Activated naive CD4-positive, alpha-beta T cell (primary cell): Measurements from ENCODE around the gene RYR2.
"Not testable (repeated sequence)": the region's sequence is repeated elsewhere in the genome, so short reads cannot be mapped to it uniquely, and the experiment has no call there.

ENCODE experiments used
- DNase-seq, 4 experiments: peaks; one replicate each; lab custom pipeline; 2025; lab: John Stamatoyannopoulos, UW

The RYR2 gene

DNA sequence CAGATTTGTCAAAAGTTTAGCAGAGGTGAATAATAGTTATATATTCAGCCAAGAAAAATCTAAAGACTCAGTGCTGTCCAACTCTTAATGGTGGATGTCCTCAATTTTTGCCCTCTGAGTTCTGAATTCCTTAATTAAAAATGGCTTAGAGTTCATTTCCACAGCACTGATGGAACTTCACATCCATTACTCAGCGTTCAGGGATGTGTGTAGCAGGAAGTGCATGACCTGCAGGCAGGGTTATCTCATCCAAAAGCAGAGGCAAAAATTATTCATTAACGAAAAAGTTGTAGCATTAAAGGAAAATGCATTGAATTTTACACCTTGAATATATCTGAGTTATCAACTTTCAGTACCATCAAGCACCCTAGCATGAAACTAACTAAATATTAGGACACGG, 752.1 kb downstream of the RYR2 start:
- DNase-seq: no peak

- DNase-seq: no peak
Observed at GRCh38 chr1:237795558-237795957, 753.6 kb downstream of the RYR2 start.

- DNase-seq: no peak
Observed at GRCh38 chr1:237799762-237800474, 757.9 kb downstream of the RYR2 start.

- no peak for DNase-seq
Observed at GRCh38 chr1:237804516-237804915, 762.5 kb downstream of the RYR2 start.

GRCh38 chr1:237809099-237809498, 767.1 kb downstream of the RYR2 start:
- DNase-seq: no peak

DNA sequence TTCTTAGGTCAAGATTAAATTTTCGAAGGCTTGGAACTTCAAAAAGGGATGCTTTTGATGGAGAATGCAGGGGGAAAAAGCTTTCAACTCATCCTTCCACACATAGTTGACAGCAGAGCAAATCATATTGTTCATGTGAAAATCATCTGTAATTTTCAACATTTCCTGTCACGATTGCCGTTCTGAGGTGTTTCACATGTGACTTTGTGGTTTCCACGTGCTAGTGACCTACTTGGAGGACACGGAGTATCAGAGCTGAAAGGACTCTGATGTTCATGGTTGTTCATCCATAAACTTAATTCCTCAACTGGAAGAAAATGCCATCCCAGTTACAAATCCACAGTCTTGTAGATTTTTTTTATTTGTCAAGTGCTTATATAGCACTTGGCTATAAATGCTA, 769.6 kb downstream of the RYR2 start:
- no peak for DNase-seq

- no peak for DNase-seq
Observed at GRCh38 chr1:237812061-237812460, 770.1 kb downstream of the RYR2 start.

GRCh38 chr1:237814319-237814924, 772.4 kb downstream of the RYR2 start:
- DNase-seq: no peak

- DNase-seq: no peak
Observed at GRCh38 chr1:237817277-237817676, 775.3 kb downstream of the RYR2 start.

- DNase-seq: not testable (repeated sequence)
Observed at GRCh38 chr1:237820634-237821033, 778.6 kb downstream of the RYR2 start.

DNA sequence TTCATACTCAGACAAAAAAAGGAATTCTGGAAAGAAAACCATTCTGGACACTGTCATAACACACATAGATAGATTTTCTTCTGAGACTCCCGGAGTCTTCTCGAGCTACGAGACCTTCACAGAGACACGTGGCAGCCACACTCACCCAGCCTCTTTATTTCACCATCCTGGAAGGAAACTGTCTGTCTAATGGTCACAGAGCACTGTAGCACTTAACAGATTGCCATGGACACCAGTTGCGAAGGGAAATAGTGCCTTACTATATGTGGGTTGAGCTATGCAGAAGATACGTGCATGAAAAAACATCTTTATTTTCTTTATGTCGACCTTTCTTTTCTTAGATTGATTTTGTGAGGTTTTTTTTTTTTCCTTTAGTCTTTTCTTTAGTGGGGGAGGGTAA, 790.9 kb downstream of the RYR2 start:
- no peak for DNase-seq

GRCh38 chr1:237834048-237834447, 792.1 kb downstream of the RYR2 start:
- no peak for DNase-seq

DNA sequence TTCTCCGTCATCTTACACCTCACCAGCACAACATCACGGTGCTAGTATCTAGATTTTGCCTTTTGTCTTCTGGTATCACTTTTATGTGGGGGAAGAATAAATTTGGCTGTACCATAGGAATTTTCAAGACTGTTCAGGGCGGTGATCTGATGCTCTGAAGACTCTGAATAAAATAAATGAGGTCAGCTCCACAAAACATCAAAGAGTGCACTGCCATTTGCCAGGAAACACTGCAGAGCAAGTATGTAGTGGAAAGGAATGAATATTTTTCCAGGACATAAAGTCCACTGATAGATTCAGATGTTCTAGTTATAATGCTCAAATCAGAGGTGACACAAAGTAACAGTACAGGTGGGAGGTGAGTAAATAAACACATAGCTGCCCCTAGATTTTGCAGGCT, 792.5 kb downstream of the RYR2 start:
- DNase-seq: no peak

- DNase-seq: no peak
Observed at GRCh38 chr1:237838320-237838719, 796.3 kb downstream of the RYR2 start.

DNA sequence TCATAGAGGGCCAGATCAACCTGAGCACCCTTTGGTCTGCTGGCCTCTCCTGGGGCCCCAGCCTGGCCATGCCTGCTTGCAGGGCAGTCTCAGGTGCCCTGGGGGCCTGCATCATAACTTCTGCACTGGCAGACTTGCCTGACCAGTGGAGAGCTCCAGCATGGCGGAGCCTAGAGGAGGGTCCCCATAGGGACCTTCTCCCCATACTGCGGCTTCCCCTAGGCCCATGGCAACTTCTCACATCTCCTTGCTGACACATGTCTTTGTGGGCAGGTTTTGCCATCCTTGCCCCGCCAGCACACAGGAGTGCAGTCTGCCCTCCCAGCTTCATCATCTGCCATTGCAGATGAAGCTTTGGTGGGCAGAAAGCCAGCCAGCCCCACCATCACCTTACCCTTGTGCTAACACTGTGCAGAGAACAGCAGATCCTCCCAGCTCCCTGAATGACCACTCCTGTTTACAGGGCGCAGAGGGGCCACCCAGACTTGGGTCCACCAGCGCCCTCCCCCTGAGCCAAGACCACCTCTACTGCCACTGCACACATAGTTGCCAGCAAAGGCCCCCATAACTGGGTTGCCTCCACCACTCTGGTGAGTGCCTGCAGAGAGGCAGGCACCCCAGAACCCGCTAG, 797.0 kb downstream of the RYR2 start:
- DNase-seq: no peak

- DNase-seq: no peak
Observed at GRCh38 chr1:237841485-237841884, 799.5 kb downstream of the RYR2 start.

GRCh38 chr1:237843516-237843915, 801.5 kb downstream of the RYR2 start:
- DNase-seq: not testable (repeated sequence)

GRCh38 chr1:237851210-237851845, 809.3 kb downstream of the RYR2 start:
- no peak for DNase-seq

- no peak for DNase-seq
Observed at GRCh38 chr1:237852342-237852741, 810.4 kb downstream of the RYR2 start.

DNA sequence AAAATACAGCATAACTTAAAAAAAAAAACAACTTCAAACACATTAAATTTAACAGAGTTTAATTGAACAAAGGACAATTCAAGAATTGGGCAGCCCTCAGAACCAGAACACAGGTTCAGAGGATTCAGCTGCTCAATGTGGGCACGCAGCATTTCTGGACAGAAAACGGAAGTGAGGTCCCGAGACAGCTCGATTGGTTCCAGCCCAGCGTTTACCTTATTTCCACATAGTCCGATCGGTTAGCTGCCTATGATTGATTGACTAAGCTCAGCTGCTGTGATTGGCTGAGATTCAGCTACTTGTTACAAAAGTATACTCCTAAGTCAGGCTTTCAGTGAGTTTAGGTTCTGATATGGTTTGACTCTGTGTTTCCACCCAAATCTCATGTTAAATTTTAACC, 815.5 kb downstream of the RYR2 start:
- DNase-seq: no peak

DNA sequence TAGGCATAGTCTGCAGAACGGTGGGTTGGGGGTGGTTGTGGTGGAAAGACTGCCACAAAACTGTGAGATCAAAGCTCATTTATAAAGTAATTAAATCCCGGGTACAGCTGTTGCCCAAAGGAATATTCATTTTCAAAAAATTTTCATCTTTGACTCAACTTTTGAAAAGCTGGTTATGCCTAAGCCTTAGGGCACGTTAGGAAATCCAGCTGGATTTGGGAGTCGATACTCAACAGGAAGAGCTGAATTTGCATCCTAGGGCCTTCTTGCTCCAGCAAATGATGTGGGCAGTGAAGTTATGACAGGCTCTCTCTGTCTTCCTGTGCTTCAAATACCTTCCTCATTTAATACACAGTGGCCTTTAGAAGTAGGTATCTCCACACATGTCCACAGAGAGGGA, 817.0 kb downstream of the RYR2 start:
- DNase-seq: no peak

- no peak for DNase-seq
Observed at GRCh38 chr1:237861944-237862343, 820.0 kb downstream of the RYR2 start.

- DNase-seq: no peak
Observed at GRCh38 chr1:237863234-237863633, 821.2 kb downstream of the RYR2 start.
